H1 (cell line): ENCODE results near the gene RHBDF1. TPM values are rescaled to one million over a fixed set of nuclear protein-coding genes. Genes with fewer than 3 reads are reported as not detected.

Source experiments
- CTCF ChIA-PET: fragments of 300-600 bp; sonication (Branson Sonifier 250); formaldehyde crosslinking; loops from one replicate; lab custom pipeline; 2021; ENCODE audit not compliant: partially characterized antibody; lab: Charles Lee
- POLR2A ChIA-PET: fragments of 300-600 bp; sonication (Branson Sonifier 250); formaldehyde crosslinking; loops from one replicate; lab custom pipeline; 2021; ENCODE audit warnings: inconsistent platforms; ENCODE audit not compliant: partially characterized antibody; lab: Charles Lee
- DNase-seq, 2 experiments: peaks; one replicate each; pipeline versions ENCODE4 v3.0.0 to v3.0.0-alpha.2; 2010 to 2022; ENCODE audit warnings: low spot score in 2 of 2, low read depth in 1 of 2, mixed read lengths in 1 of 2
- FAIRE-seq: peaks from 2 replicates; lab custom pipeline; 2011; peaks lifted over from hg19 to GRCh38; lab: Jason Lieb, UNC
- H2AFZ ChIP-seq: 2 replicates; pipeline ENCODE4 v1.8.1; 2012; ENCODE audit warnings: low read length, inconsistent platforms
- H2AK5ac ChIP-seq: 2 replicates; pipeline ENCODE4 v1.6.1; 2013; ENCODE audit warnings: low read depth, low read length
- H2BK120ac ChIP-seq: replicated peaks from 2 replicates; pipeline ENCODE3; 2013; ENCODE audit warnings: low read depth, low read length, inconsistent platforms
- H2BK12ac ChIP-seq: 2 replicates; pipeline ENCODE4 v1.6.1; 2013; ENCODE audit warnings: low read depth, low read length
- H2BK15ac ChIP-seq: 2 replicates; pipeline ENCODE4 v1.6.1; 2013; ENCODE audit warnings: low read length
- H2BK20ac ChIP-seq: 2 replicates; pipeline ENCODE4 v1.6.1; 2013; ENCODE audit warnings: low read length
- H2BK5ac ChIP-seq: 2 replicates; pipeline ENCODE4 v1.6.1; 2013; ENCODE audit warnings: low read depth, low read length
- H3K14ac ChIP-seq: 2 replicates; pipeline ENCODE4 v1.6.1; 2013; ENCODE audit warnings: inconsistent platforms; ENCODE audit not compliant: insufficient read length
- H3K18ac ChIP-seq: 2 replicates; pipeline ENCODE4 v1.6.1; 2013; ENCODE audit warnings: low read length; ENCODE audit errors: extremely low read depth
- H3K23ac ChIP-seq: 2 replicates; pipeline ENCODE4 v1.6.1; 2013; ENCODE audit warnings: inconsistent platforms; ENCODE audit not compliant: insufficient read length
- H3K23me2 ChIP-seq: 2 replicates; pipeline ENCODE4 v1.6.1; 2013; ENCODE audit warnings: low read depth, low read length
- H3K27ac ChIP-seq: 2 replicates; pipeline ENCODE4 v1.6.1; 2011; ENCODE audit warnings: low read depth, low read length, inconsistent platforms
- H3K27me3 ChIP-seq, 4 experiments: replicated peaks in 1 of 4; 1 replicate in 1 of 4; 2 replicates in 3 of 4; pipeline versions ENCODE4 v1.6.1 to v1.8.1; 2011 to 2013; ENCODE audit warnings: low read length in 3 of 4, mild to moderate bottlenecking in 3 of 4, inconsistent platforms in 2 of 4, mixed read lengths in 2 of 4, moderate library complexity in 1 of 4; ENCODE audit not compliant: control insufficient read depth in 3 of 4, insufficient read depth in 3 of 4; ENCODE audit errors: extremely low read depth in 1 of 4
- H3K36me3 ChIP-seq, 4 experiments: 2 replicates each; pipeline versions ENCODE4 v1.6.1 to v1.8.1; 2011 to 2013; ENCODE audit warnings: mild to moderate bottlenecking in 4 of 4, low read length in 3 of 4, moderate library complexity in 2 of 4, control low read depth in 1 of 4, inconsistent platforms in 1 of 4; ENCODE audit not compliant: insufficient read depth in 4 of 4, control insufficient read depth in 2 of 4
- H3K4ac ChIP-seq: replicated peaks from 2 replicates; pipeline ENCODE3; 2013; ENCODE audit warnings: low read length, low read depth, mixed read lengths, inconsistent platforms; ENCODE audit not compliant: insufficient read length
- H3K4me1 ChIP-seq, 4 experiments: replicated peaks in 1 of 4; 1 replicate in 1 of 4; 2 replicates in 3 of 4; pipeline versions ENCODE4 v1.6.1 to v1.8.1; 2011 to 2013; ENCODE audit warnings: low read length in 3 of 4, inconsistent platforms in 2 of 4, mixed read lengths in 1 of 4; ENCODE audit not compliant: insufficient read depth in 4 of 4, control insufficient read depth in 3 of 4
- H3K4me2 ChIP-seq, 2 experiments: 2 replicates each; pipeline versions ENCODE4 v1.6.1 to v1.8.1; 2011 to 2013; ENCODE audit warnings: low read depth in 2 of 2, low read length in 2 of 2, control low read depth in 1 of 2, inconsistent platforms in 1 of 2, mild to moderate bottlenecking in 1 of 2; ENCODE audit not compliant: insufficient read depth in 1 of 2
- H3K4me3 ChIP-seq, 4 experiments: fragments of 200-600, 300-600 bp in 1 of 4; sonication (generic), shearing (Covaris generic), sonication (Bioruptor Twin) in 1 of 4; 2 replicates each; pipeline versions ENCODE4 v1.5.1 to v1.8.1; 2011 to 2016; ENCODE audit warnings: low read length in 4 of 4, low read depth in 3 of 4, control low read depth in 2 of 4, inconsistent platforms in 2 of 4, mild to moderate bottlenecking in 2 of 4, mixed read lengths in 1 of 4, moderate library complexity in 1 of 4; ENCODE audit not compliant: insufficient read depth in 2 of 4; ENCODE audit errors: extremely low read depth in 1 of 4
- H3K56ac ChIP-seq: replicated peaks from 2 replicates; pipeline ENCODE3; 2013; ENCODE audit warnings: low read depth, mild to moderate bottlenecking, mixed read lengths, low read length, inconsistent platforms; ENCODE audit not compliant: insufficient read length
- H3K79me1 ChIP-seq: 2 replicates; pipeline ENCODE4 v1.6.1; 2013; ENCODE audit warnings: low read depth, low read length, control low read depth
- H3K79me2 ChIP-seq, 2 experiments: 2 replicates each; pipeline versions ENCODE4 v1.6.1 to v1.8.1; 2012 to 2013; ENCODE audit warnings: low read length in 2 of 2, mild to moderate bottlenecking in 2 of 2, inconsistent platforms in 1 of 2; ENCODE audit not compliant: insufficient read depth in 2 of 2, control insufficient read depth in 1 of 2
- H3K9ac ChIP-seq, 4 experiments: replicated peaks in 1 of 4; 1 replicate in 1 of 4; 2 replicates in 3 of 4; pipeline versions ENCODE4 v1.6.1 to v1.8.1; 2011 to 2013; ENCODE audit warnings: low read depth in 3 of 4, low read length in 3 of 4, control low read depth in 2 of 4, mild to moderate bottlenecking in 2 of 4, moderate library complexity in 2 of 4, inconsistent platforms in 1 of 4; ENCODE audit errors: extremely low read depth in 1 of 4
- H3K9me3 ChIP-seq, 2 experiments: 2 replicates each; pipeline versions ENCODE4 v1.6.1 to v1.8.1; 2012 to 2013; ENCODE audit warnings: mild to moderate bottlenecking in 2 of 2, moderate library complexity in 2 of 2, control low read depth in 1 of 2, inconsistent platforms in 1 of 2, low read depth in 1 of 2, low read length in 1 of 2, mixed read lengths in 1 of 2; ENCODE audit not compliant: insufficient read depth in 2 of 2
- H4K20me1 ChIP-seq, 2 experiments: replicated peaks in 1 of 2; 2 replicates each; pipeline versions ENCODE3 to v1.8.1; 2011 to 2013; ENCODE audit warnings: inconsistent platforms in 2 of 2, low read length in 2 of 2, mild to moderate bottlenecking in 1 of 2; ENCODE audit not compliant: insufficient read depth in 2 of 2, control insufficient read depth in 1 of 2
- H4K5ac ChIP-seq: 2 replicates; pipeline ENCODE4 v1.6.1; 2013; ENCODE audit warnings: low read length, low read depth, mixed read lengths, inconsistent platforms; ENCODE audit not compliant: insufficient read length
- H4K8ac ChIP-seq: 2 replicates; pipeline ENCODE4 v1.8.0; 2013; ENCODE audit warnings: mild to moderate bottlenecking, moderate library complexity, low read length, inconsistent platforms; ENCODE audit not compliant: insufficient read depth; ENCODE audit errors: extremely low read depth
- H4K91ac ChIP-seq: replicated peaks from 2 replicates; pipeline ENCODE3; 2013; ENCODE audit warnings: low read length, mixed read lengths, inconsistent platforms; ENCODE audit not compliant: insufficient read length
- CBX8 ChIP-seq: fragments of 300-800, 300-1000 bp; sonication (generic); IDR thresholded peaks from 2 replicates; pipeline ENCODE4 v1.7.1; 2016; ENCODE audit warnings: low read depth, low read length, borderline replicate concordance
- CTBP2 ChIP-seq: IDR thresholded peaks from 2 replicates; pipeline ENCODE4 v1.7.0; 2011; ENCODE audit warnings: borderline replicate concordance, mild to moderate bottlenecking, moderate library complexity, mixed read lengths, low read length; ENCODE audit not compliant: insufficient read depth, insufficient read length
- KDM5A ChIP-seq: fragments of 200-600 bp; IDR thresholded peaks from 2 replicates; pipeline ENCODE4 v1.7.1; 2012; ENCODE audit warnings: mild to moderate bottlenecking, low read length, inconsistent platforms, mixed read lengths
- SIRT6 ChIP-seq: IDR thresholded peaks from one replicate; pipeline ENCODE4 v1.7.1; 2012; ENCODE audit warnings: low read length, inconsistent platforms
- TAF1 ChIP-seq: IDR thresholded peaks from 2 replicates; pipeline ENCODE4 v1.6.1; 2011; ENCODE audit warnings: mild to moderate bottlenecking, low read depth, low read length
- WGBS, 2 experiments: shearing (Covaris generic) in 1 of 2; methylation state at CpG; one replicate each; pipeline versions ENCODE4 v1.1.6 to v1.1.7; 2013 to 2015; ENCODE audit warnings: low lambda C conversion rate in 2 of 2, mixed read lengths in 2 of 2, inconsistent platforms in 1 of 2, low coverage in 1 of 2, missing lambda C conversion rate in 1 of 2; ENCODE audit not compliant: insufficient replicate concordance in 2 of 2, insufficient coverage in 1 of 2, insufficient read length in 1 of 2; ENCODE audit errors: extremely low coverage in 1 of 2, missing lambda C conversion rate in 1 of 2; 5-methylcytosine and 5-hydroxymethylcytosine counted together
- polyA plus RNA-seq, 7 experiments: library from polyadenylated mRNA; depleted of rRNA in 3 of 7; stranded (reverse) in 5 of 7; unstranded in 2 of 7; fragments of >200 nt in 5 of 7; fragments of 200-250 nt in 2 of 7; gene quantifications; 1 replicate in 5 of 7; 2 replicates in 1 of 7; 4 replicates in 1 of 7; pipeline versions ENCODE4 v1.2.1 to v1.2.3, GENCODE V29; 2011 to 2013; ENCODE audit warnings: missing spikeins in 2 of 7, mixed read lengths in 2 of 7
- total RNA-seq: library from RNA; stranded (reverse); fragmentation: NEBNext Ultra II Directional; extraction: Animal tissue kit (Norgen Biotek cat#: 25700); gene quantifications from 2 replicates; pipeline ENCODE4 v1.2.1, GENCODE V29; 2021

RHBDF1 gene
- total and polyA plus RNA-seq, 2 of the 8 experiments (the other 6 are each of a cell fraction or from before 2014, with no cell fraction given), result 37.4 to 51.6 TPM

DNA sequence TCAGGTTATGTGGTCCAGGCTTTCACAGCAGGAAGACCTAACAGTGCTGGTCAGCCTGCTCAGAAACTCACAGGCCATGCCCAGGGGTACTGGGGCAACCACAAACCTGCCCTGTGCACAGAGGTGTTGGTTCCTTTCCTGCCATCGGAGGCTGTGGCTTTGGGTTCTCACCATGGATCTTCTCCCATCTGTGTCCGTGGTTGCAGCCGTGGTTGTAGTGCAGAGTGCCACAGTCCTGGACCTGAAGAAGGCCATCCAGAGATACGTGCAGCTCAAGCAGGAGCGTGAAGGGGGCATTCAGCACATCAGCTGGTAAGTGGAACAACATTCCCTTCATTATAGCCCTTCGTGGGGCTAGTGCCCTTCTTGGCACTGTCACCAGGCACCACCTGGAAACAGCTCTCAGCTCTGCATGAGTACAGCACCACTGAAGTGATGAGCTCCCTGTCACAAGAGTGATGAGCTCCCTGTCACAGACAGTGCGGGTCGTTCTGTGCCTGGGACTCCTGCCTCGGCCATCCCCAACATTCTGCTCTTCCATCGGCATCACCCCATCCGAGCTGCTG lies 16.8 kb downstream of the RHBDF1 start:
- Histone ChIP-seq H3K56ac (no peak overlapping the region), H2AK5ac (no peak overlapping the region), H3K23ac (no peak overlapping the region), H3K14ac (no peak overlapping the region), H4K5ac (no peak overlapping the region), H4K8ac (no peak overlapping the region), H3K4ac (no peak overlapping the region), H3K9ac (no peak overlapping the region), H3K4me1 (no peaks in the 10 kb centered on the region), H4K91ac (no peak overlapping the region), H3K18ac (no peak overlapping the region), H3K27me3 (no peaks in the 10 kb centered on the region), H2AFZ (no peak overlapping the region), H4K20me1 (peaks cover 2 to 9% of the 10 kb centered on the region in 2 experiments), H3K79me2 (peaks cover 2 to 23% of the 10 kb centered on the region in 2 experiments; a peak in 2 of 4 replicates), H3K4me2 (no peak overlapping the region)
- no peak for DNase-seq
- CTCF ChIA-PET, result interaction anchor here (1.1 to 21.2 kb wide), 5 partner anchors 9 to 63 kb away, joined by 3 to 856 read pairs (median 12); partner anchors contain the start of gene MPG
- 95% methylated on average over 11 of the region's 11 CpGs; no CpG with 5 or more reads in 1 of the 2 experiments for WGBS, 2 experiments
- TF ChIP-seq SIRT6 (no peak), CTBP2 (no peak), KDM5A (no peak), TAF1 (no peak), CBX8 (no peak)
- TF ChIP-seq, all 59 proteins: peak for 0
- no peak overlapping the region for H2BK12ac ChIP-seq
- POLR2A ChIA-PET, result interaction anchor here (1.0 to 2.6 kb wide), 7 partner anchors 8 to 41 kb away, joined by 3 to 12 read pairs (median 3); partner anchors contain the start of gene RHBDF1
- H3K27ac ChIP-seq, result no peak overlapping the region
- no peaks in the 10 kb centered on the region for H3K9me3 ChIP-seq
- H2BK5ac ChIP-seq, result no peak overlapping the region
- H3K79me1 ChIP-seq, result peaks cover 3% of the 10 kb centered on the region
- peaks cover 5% of the 10 kb centered on the region; the same call in 1 of the 2 replicates for H3K23me2 ChIP-seq
- no peak overlapping the region for H2BK15ac ChIP-seq
- H2BK120ac ChIP-seq, result no peak overlapping the region
- FAIRE-seq, result no peak
- H2BK20ac ChIP-seq, result no peak overlapping the region
- no peak overlapping the region for H3K4me3 ChIP-seq
- H3K36me3 ChIP-seq, result peaks cover 21 to 52% (median 33%) of the 10 kb centered on the region in 4 experiments
